Measurements from ENCODE around the gene SH3BP4.

The SH3BP4 gene

GRCh38 chr2:234980451-234981187 is 28.8 kb downstream of the SH3BP4 start:
- no peak for DNase-seq (ENCODE audit: low read depth, low spot score)
- H3K4me3 ChIP-seq, result peak overlapping the region; percentile 65
- H3K36me3 ChIP-seq (ENCODE audit: insufficient read depth, low read length), result peaks cover 9% of the 10 kb centered on the region; the same call in 1 of the 2 replicates
- TF ChIP-seq POLR2AphosphoS5 (IDR thresholded peaks at IDR 0.05; ENCODE audit: borderline replicate concordance, low read depth, low read length) (no peak), FOXP2 (optimal IDR thresholded peaks at IDR 0.05; ENCODE audit: control extremely low read depth, extremely low read length, insufficient read depth) (no peak), EZH2 (IDR thresholded peaks at IDR 0.05) (no peak)
- no peaks in the 10 kb centered on the region for H3K9me3 ChIP-seq (ENCODE audit: low read depth, low read length)
- no peak overlapping the region for H3K9ac ChIP-seq (ENCODE audit: insufficient read length)
- H3K27ac ChIP-seq, result peak overlapping the region; percentile 56

GRCh38 chr2:234981197-234982095 is 29.6 kb downstream of the SH3BP4 start:
- no peak for DNase-seq (ENCODE audit: low read depth, low spot score)
- H3K4me3 ChIP-seq, result peak overlapping the region; percentile 65
- H3K9me3 ChIP-seq (ENCODE audit: low read depth, low read length), result no peaks in the 10 kb centered on the region
- peaks cover 9% of the 10 kb centered on the region; the same call in 1 of the 2 replicates for H3K36me3 ChIP-seq (ENCODE audit: insufficient read depth, low read length)
- TF ChIP-seq EZH2 (IDR thresholded peaks at IDR 0.05) (no peak), POLR2AphosphoS5 (IDR thresholded peaks at IDR 0.05; ENCODE audit: borderline replicate concordance, low read depth, low read length) (no peak), FOXP2 (optimal IDR thresholded peaks at IDR 0.05; ENCODE audit: control extremely low read depth, extremely low read length, insufficient read depth) (no peak)
- no peak overlapping the region for H3K9ac ChIP-seq (ENCODE audit: insufficient read length)
- peak overlapping the region; percentile 56 for H3K27ac ChIP-seq

GRCh38 chr2:234982096-234982834 is 30.4 kb downstream of the SH3BP4 start:
- Histone ChIP-seq H3K36me3 (ENCODE audit: insufficient read depth, low read length) (peaks cover 9% of the 10 kb centered on the region; the same call in 1 of the 2 replicates), H3K4me3 (no peak overlapping the region), H3K9ac (ENCODE audit: insufficient read length) (no peak overlapping the region), H3K27ac (no peak overlapping the region), H3K9me3 (ENCODE audit: low read depth, low read length) (no peaks in the 10 kb centered on the region)
- no peak for DNase-seq (ENCODE audit: low read depth, low spot score)
- no peak for TF ChIP-seq FOXP2 (optimal IDR thresholded peaks at IDR 0.05; ENCODE audit: control extremely low read depth, extremely low read length, insufficient read depth)
- no peak for TF ChIP-seq EZH2 (IDR thresholded peaks at IDR 0.05)
- TF ChIP-seq POLR2AphosphoS5 (IDR thresholded peaks at IDR 0.05; ENCODE audit: borderline replicate concordance, low read depth, low read length), result no peak

GRCh38 chr2:234983011-234983726 is 31.4 kb downstream of the SH3BP4 start:
- Histone ChIP-seq H3K36me3 (ENCODE audit: insufficient read depth, low read length) (peaks cover 9% of the 10 kb centered on the region; the same call in 1 of the 2 replicates), H3K4me3 (no peak overlapping the region), H3K9me3 (ENCODE audit: low read depth, low read length) (no peaks in the 10 kb centered on the region), H3K9ac (ENCODE audit: insufficient read length) (no peak overlapping the region), H3K27ac (no peak overlapping the region)
- TF ChIP-seq EZH2 (IDR thresholded peaks at IDR 0.05), result no peak
- no peak for TF ChIP-seq FOXP2 (optimal IDR thresholded peaks at IDR 0.05; ENCODE audit: control extremely low read depth, extremely low read length, insufficient read depth)
- TF ChIP-seq POLR2AphosphoS5 (IDR thresholded peaks at IDR 0.05; ENCODE audit: borderline replicate concordance, low read depth, low read length), result no peak
- DNase-seq (ENCODE audit: low read depth, low spot score), result no peak

- H3K9ac ChIP-seq (ENCODE audit: insufficient read length), result no peak overlapping the region
- DNase-seq (ENCODE audit: low read depth, low spot score), result no peak
- no peaks in the 10 kb centered on the region; the same call in 1 of the 2 replicates for H3K36me3 ChIP-seq (ENCODE audit: insufficient read depth, low read length)
- H3K4me3 ChIP-seq, result no peak overlapping the region
- H3K9me3 ChIP-seq (ENCODE audit: low read depth, low read length), result no peaks in the 10 kb centered on the region
- TF ChIP-seq FOXP2 (optimal IDR thresholded peaks at IDR 0.05; ENCODE audit: control extremely low read depth, extremely low read length, insufficient read depth), result no peak
- no peak for TF ChIP-seq EZH2 (IDR thresholded peaks at IDR 0.05)
- no peak for TF ChIP-seq POLR2AphosphoS5 (IDR thresholded peaks at IDR 0.05; ENCODE audit: borderline replicate concordance, low read depth, low read length)
- no peak overlapping the region for H3K27ac ChIP-seq
These were observed 33.9 kb downstream of the SH3BP4 start for GRCh38 chr2:234985608-234986245.

- Histone ChIP-seq H3K36me3 (ENCODE audit: insufficient read depth, low read length) (no peaks in the 10 kb centered on the region; the same call in 1 of the 2 replicates), H3K27ac (no peak overlapping the region), H3K9ac (ENCODE audit: insufficient read length) (no peak overlapping the region), H3K9me3 (ENCODE audit: low read depth, low read length) (no peaks in the 10 kb centered on the region), H3K4me3 (no peak overlapping the region)
- TF ChIP-seq EZH2 (IDR thresholded peaks at IDR 0.05), result no peak
- TF ChIP-seq POLR2AphosphoS5 (IDR thresholded peaks at IDR 0.05; ENCODE audit: borderline replicate concordance, low read depth, low read length), result no peak
- no peak for TF ChIP-seq FOXP2 (optimal IDR thresholded peaks at IDR 0.05; ENCODE audit: control extremely low read depth, extremely low read length, insufficient read depth)
- DNase-seq (ENCODE audit: low read depth, low spot score), result no peak
These were observed 34.6 kb downstream of the SH3BP4 start for GRCh38 chr2:234986390-234986789.
